Body of pancreas (tissue), 4 donors: ENCODE data around the gene BAHCC1.

Experiments
- POLR2A ChIP-seq, 3 donors: fragments of 450-650 bp; IDR thresholded peaks; one replicate each; pipeline ENCODE4 v1.6.1; 2016; ENCODE audit warnings: antibody characterized with exemption in 3 of 3, mild to moderate bottlenecking in 2 of 3
- TF ChIP-seq, protein P1 (sequence below), 7 experiments: fragments of 450-650 bp in 4 of 7; fragments of 200-600 bp in 3 of 7; sonication (generic) in 3 of 7; IDR thresholded peaks; one replicate each; pipeline ENCODE4 v1.5.1; 2016 to 2019; ENCODE audit warnings: antibody characterized with exemption in 7 of 7

DNA sequence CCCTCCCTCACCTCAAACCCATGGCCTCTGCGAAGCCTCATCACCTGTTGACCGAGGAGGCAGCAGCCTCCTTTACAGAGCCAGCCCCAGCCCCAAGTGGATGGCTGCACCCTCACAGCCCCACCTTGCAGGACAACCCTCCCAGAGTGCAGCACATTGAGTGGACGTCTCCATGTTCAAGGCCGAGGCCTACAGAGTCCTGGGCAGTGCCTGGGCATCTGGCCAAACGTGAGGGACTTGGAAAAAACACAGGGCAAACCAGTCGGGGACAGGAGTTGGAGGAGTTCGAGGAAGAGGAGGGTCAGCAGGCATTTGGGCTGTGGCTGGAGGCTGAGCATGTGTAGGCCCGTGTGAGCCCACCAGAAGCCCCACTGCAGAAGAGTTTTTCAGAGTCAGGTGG, 77.8 kb downstream of the BAHCC1 start:
- TF ChIP-seq, protein P1, sequence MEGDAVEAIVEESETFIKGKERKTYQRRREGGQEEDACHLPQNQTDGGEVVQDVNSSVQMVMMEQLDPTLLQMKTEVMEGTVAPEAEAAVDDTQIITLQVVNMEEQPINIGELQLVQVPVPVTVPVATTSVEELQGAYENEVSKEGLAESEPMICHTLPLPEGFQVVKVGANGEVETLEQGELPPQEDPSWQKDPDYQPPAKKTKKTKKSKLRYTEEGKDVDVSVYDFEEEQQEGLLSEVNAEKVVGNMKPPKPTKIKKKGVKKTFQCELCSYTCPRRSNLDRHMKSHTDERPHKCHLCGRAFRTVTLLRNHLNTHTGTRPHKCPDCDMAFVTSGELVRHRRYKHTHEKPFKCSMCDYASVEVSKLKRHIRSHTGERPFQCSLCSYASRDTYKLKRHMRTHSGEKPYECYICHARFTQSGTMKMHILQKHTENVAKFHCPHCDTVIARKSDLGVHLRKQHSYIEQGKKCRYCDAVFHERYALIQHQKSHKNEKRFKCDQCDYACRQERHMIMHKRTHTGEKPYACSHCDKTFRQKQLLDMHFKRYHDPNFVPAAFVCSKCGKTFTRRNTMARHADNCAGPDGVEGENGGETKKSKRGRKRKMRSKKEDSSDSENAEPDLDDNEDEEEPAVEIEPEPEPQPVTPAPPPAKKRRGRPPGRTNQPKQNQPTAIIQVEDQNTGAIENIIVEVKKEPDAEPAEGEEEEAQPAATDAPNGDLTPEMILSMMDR (IDR thresholded peaks at IDR 0.05) = no peak
- no peak for TF ChIP-seq POLR2A (IDR thresholded peaks at IDR 0.05)
